Skeletal muscle satellite cell (primary cell): Measurements from ENCODE around the gene EPB41L4A.

Experiments
- H3K27me3 ChIP-seq: 2 replicates; pipeline ENCODE4 v1.7.0; 2013; ENCODE audit warnings: low read length; ENCODE audit not compliant: control insufficient read depth, insufficient read depth
- H3K36me3 ChIP-seq: 2 replicates; pipeline ENCODE4 v1.7.0; 2013; ENCODE audit warnings: mild to moderate bottlenecking, control low read depth, low read length; ENCODE audit not compliant: insufficient read depth
- H3K4me1 ChIP-seq: 2 replicates; pipeline ENCODE4 v1.7.0; 2013; ENCODE audit warnings: low read length; ENCODE audit not compliant: control insufficient read depth, insufficient read depth
- H3K4me2 ChIP-seq: 2 replicates; pipeline ENCODE4 v1.7.0; 2013; ENCODE audit warnings: mild to moderate bottlenecking, low read length
- H3K4me3 ChIP-seq: 2 replicates; pipeline ENCODE4 v1.7.0; 2013; ENCODE audit warnings: low read length
- H3K9ac ChIP-seq: 2 replicates; pipeline ENCODE4 v1.7.0; 2013; ENCODE audit warnings: mild to moderate bottlenecking, low read depth, low read length, moderate library complexity
- H3K9me3 ChIP-seq: replicated peaks from 2 replicates; pipeline ENCODE4 v1.7.0; 2013; ENCODE audit warnings: mild to moderate bottlenecking, control low read depth, low read length

EPB41L4A gene

DNA sequence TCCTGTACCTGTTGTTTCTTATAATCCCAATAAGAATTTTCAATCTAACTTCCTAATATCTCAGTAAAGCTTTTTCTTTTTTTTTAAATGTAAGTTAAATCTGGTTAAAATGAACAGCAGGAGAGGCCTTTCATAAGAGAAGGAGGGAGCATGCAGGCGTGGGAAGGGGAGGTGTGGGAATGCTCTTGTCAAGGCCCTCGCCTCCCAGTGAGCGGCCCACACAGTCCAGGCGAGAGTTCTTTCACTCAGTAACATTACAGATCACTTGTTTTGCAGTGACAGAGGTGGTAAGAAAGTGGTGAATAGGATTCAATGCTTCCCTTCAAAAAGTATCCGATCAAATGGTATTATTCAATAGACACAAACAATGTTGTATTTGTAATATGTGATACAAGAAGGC is 125.0 kb downstream of the EPB41L4A start:
- Histone ChIP-seq H3K27me3 (peaks cover 3% of the 10 kb centered on the region), H3K36me3 (no peaks in the 10 kb centered on the region), H3K4me3 (no peak overlapping the region), H3K9me3 (no peaks in the 10 kb centered on the region), H3K9ac (no peak overlapping the region), H3K4me1 (no peaks in the 10 kb centered on the region), H3K4me2 (no peak overlapping the region)

DNA sequence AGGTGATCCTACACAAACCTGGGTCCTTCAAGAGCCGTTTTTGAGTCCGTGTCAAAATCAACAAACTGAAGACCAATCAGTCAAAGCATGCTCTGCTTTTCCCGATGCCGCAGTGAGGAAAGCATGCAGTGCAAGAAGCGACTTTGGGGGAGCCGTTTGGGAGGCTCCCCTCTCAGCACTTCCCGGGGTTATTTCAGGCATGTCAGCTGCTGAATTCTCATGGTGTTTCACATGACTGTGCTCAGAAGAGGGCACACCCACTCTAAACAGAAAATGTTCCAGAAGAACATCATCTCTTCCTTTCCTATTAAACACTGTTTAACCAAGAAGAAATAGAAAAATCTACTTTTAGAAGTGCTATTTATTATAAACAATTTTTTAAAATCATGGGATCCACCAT is 125.5 kb downstream of the EPB41L4A start:
- no peak overlapping the region for H3K9ac ChIP-seq
- no peaks in the 10 kb centered on the region for H3K36me3 ChIP-seq
- H3K9me3 ChIP-seq: no peaks in the 10 kb centered on the region
- H3K4me3 ChIP-seq: no peak overlapping the region
- H3K4me2 ChIP-seq: no peak overlapping the region
- no peaks in the 10 kb centered on the region for H3K4me1 ChIP-seq
- H3K27me3 ChIP-seq: peaks cover 3% of the 10 kb centered on the region

DNA sequence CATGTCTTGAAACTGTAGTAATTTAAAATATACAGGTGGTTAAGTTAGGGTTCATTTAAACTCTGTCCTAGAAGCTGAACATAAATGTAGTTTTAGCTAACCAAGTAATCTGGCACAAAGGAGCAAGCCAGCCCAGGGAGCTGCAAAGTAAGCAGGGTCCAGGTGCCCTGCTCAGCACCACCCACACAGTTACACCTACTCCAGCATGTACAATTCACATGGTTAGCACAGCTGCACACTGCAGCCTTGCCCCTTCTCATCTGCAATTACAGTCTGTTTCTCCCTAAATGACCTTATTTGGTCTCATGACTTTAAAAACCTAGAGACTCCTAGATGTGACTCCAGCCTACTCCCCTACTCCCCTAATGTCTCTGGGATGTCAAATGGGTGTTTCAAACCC is 128.4 kb downstream of the EPB41L4A start:
- Histone ChIP-seq H3K4me3 (no peak overlapping the region), H3K4me2 (no peak overlapping the region), H3K9ac (no peak overlapping the region), H3K27me3 (peaks cover 3% of the 10 kb centered on the region), H3K9me3 (no peaks in the 10 kb centered on the region), H3K4me1 (no peaks in the 10 kb centered on the region), H3K36me3 (no peaks in the 10 kb centered on the region)

DNA sequence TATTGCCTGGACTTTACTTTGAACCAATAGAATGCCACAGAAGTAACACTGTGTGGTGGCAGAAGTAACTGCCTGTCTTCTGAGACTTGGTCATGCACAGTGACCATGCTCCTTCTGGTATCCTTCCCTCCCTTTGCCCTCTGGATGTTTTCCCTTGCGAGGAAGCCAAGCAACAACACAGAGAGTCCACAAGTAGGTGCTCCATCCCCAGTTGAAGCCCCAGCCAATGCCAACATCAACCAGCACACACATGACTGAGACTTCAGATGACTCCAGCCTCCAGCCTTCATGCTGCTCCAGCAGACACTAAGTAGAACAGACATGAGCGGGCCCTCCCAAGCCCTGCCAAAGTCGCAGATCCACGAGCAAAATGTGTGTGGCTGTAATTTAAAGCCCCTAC is 129.6 kb downstream of the EPB41L4A start:
- H3K36me3 ChIP-seq: no peaks in the 10 kb centered on the region
- no peaks in the 10 kb centered on the region for H3K9me3 ChIP-seq
- no peak overlapping the region for H3K9ac ChIP-seq
- H3K4me1 ChIP-seq: no peaks in the 10 kb centered on the region
- peaks cover 3% of the 10 kb centered on the region for H3K27me3 ChIP-seq
- no peak overlapping the region for H3K4me2 ChIP-seq
- no peak overlapping the region for H3K4me3 ChIP-seq

DNA sequence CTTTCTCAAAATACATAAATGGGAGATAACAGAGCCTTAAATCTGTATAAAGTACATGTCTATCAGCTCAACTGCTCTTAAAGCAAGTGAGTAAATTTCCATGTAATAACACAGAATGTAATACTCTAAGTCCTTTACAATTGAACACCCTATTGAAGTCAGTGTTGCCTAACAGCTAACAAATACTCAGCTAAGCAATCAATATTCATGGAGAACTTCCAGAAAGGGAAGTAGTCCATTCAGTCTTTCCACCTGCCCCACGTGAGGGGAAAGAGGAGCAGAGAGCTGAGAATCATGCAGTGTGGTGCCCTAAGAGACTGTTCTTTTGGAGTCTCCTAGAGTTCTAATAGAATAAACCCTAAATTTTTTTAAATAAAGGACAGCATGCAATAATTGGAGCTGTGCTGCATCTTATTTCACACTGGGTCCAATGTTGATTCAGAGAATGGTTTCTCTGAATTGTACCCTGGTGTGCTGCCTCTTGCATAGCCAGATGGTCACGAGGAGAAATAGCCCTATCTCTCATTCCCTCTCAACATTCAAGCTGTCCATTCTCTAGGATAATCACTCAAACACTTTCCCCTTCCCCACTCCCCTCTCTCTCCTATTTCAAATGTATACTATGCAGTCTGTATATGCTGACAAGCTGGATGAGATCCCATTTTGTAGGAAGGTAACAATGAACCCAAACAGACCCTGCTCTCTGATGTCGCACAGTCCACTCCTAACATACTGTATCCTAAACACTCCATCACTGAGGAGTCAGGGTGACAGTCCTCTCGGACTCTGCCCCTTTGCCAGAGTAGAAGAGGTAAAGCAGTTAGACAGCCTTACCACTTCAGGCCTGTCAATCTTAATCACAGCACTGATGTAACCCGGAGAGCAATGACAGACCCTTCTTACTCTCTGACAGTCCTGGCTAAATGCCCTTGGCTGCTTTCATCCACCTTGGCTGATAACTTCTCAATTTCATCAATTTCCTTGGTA is 134.8 kb downstream of the EPB41L4A start:
- Histone ChIP-seq H3K9me3 (no peaks in the 10 kb centered on the region), H3K4me1 (no peaks in the 10 kb centered on the region), H3K4me3 (no peak overlapping the region), H3K36me3 (no peaks in the 10 kb centered on the region), H3K4me2 (no peak overlapping the region), H3K9ac (no peak overlapping the region), H3K27me3 (no peaks in the 10 kb centered on the region)

DNA sequence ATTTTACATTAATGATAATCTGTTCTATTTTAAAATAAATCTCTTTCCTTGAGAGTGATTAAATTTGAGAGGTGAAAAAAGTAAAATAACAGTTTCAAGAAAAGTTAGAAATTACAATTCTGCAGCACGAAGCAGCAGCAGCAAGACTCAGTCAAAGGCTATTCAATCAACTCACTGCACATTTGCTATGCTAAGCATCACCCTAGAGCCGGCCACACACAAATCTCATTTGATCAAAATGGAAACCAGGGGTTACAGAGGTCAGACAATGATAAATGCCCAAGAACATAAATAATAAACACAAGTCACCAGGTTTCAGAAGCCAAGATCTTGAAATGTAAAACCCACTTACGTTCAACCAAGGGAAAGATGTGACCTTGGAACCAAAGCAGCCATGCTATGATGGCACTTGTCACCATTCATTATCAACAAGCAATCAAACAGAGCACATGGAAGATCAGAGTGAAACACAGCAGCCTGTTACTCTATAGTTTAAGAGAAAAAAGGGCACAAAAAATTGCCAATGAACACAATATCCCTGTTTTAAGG is 136.0 kb downstream of the EPB41L4A start:
- H3K9ac ChIP-seq: no peak overlapping the region
- H3K27me3 ChIP-seq: no peaks in the 10 kb centered on the region
- no peaks in the 10 kb centered on the region for H3K9me3 ChIP-seq

DNA sequence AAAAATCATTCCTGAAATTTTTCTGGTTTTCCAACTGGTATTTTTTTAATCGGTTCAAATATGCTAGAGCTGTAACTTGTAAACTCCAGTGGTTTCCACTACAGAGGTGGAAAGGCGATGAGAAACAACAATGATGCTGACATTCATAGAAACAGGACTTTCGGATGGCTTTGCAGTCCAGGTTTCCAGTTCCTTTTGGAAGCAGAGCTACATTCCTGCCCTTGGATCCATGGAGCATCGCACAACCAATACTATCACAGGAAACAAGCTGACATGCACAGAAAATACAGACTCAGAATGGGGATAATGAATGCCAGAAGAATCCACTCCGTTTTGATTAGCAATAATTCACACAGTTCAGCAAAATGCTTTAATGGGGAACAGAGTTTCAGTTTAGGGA is 140.0 kb downstream of the EPB41L4A start:
- no peak overlapping the region for H3K9ac ChIP-seq
- H3K27me3 ChIP-seq: no peaks in the 10 kb centered on the region
- H3K9me3 ChIP-seq: no peaks in the 10 kb centered on the region
- H3K4me3 ChIP-seq: no peak overlapping the region
- no peaks in the 10 kb centered on the region for H3K4me1 ChIP-seq
- no peaks in the 10 kb centered on the region for H3K36me3 ChIP-seq
- H3K4me2 ChIP-seq: no peak overlapping the region

More for the DNA sequence above, 136.0 kb downstream of the EPB41L4A start:
- Histone ChIP-seq H3K4me2 (no peak overlapping the region), H3K4me3 (no peak overlapping the region), H3K36me3 (no peaks in the 10 kb centered on the region), H3K4me1 (no peaks in the 10 kb centered on the region)

DNA sequence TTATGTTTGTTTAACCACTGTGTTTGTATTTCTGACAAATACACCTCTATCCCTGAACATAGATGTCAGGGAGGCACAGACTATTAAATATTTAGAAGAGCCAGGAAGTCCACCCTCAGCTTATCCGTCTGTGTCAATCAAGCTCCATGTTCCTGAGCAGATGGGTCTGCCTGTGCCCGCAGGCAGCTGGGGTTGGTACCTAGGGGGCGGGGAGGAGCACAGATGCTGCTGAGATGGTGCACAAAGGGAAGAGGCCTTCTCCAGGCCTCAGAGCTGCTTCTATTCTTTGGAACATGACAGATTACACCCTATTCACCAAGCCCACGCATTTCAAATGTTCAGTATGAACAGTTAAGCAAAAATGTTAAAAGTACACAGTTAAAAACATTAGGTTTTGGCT is 142.1 kb downstream of the EPB41L4A start:
- no peak overlapping the region for H3K9ac ChIP-seq
- H3K36me3 ChIP-seq: no peaks in the 10 kb centered on the region
- H3K4me3 ChIP-seq: no peak overlapping the region
- no peaks in the 10 kb centered on the region for H3K9me3 ChIP-seq
- H3K4me1 ChIP-seq: no peaks in the 10 kb centered on the region
- H3K4me2 ChIP-seq: no peak overlapping the region
- no peaks in the 10 kb centered on the region for H3K27me3 ChIP-seq

DNA sequence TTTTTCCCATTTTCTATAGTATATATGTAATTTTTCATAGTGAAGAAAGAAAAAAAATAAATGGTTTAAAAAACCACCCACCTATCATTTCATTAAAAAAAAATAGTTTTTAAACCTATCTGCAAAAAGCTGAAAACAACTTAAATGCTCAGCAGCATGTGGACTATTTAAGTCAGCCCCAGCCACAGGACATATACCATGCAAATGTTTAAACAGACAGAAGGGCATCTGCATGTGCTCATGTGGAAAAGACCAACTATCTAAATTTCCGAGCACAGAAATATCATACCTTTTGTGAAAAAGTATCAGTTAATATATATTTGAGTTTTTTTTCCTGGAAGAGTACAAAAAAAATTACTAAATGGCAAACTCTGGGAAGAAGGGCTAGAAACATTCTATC is 143.4 kb downstream of the EPB41L4A start:
- peaks cover 9% of the 10 kb centered on the region for H3K4me1 ChIP-seq

DNA sequence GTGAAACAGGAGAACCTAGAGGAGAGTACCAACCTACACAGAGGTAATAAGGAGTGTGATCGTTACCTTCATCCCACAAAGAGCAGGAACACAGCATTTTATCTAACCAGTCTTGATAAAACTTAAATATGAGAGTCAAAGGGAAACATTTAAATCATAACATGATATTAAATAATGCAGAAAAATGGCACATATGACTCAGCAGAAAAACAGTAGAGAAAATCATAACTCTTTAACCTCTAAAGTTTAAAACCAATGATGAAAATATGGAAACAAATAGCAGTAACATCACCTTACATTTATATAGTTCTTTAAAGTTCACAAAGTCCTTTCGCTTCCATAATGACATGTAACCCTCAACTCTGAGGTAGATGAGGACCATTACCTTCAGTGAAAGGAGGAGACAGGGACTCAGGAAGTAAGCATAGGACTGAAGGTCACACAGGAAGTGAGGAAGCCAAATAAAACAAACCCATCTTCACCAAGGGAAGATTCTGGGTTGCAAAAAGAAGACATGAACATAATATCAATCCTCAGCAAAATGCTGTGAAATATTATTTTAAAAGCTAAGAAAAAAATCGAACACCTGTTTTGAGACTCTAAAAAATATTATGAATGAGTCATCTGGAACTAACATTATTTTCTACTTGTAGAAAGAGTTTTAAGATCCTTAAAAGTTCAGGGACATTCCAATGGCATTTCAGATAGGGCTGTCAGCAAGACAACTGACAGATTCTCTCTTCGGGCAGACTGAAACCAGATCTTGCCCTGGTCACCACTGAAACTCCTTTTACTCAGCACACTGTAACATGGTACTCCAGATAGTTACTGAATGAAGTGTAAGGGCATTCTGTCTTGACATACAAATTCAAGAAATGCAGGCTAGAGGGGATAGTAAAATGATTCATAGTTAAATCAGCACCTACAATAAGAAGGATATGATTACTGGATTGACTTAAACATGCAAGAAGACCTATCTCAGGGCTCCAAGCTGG is 148.5 kb downstream of the EPB41L4A start:
- no peaks in the 10 kb centered on the region for H3K36me3 ChIP-seq
- H3K27me3 ChIP-seq: no peaks in the 10 kb centered on the region
- peaks cover 17% of the 10 kb centered on the region for H3K4me1 ChIP-seq
- no peak overlapping the region for H3K4me3 ChIP-seq
- no peak overlapping the region for H3K9ac ChIP-seq
- no peaks in the 10 kb centered on the region for H3K9me3 ChIP-seq
- no peak overlapping the region for H3K4me2 ChIP-seq

More for the DNA sequence above, 143.4 kb downstream of the EPB41L4A start:
- no peak overlapping the region for H3K4me2 ChIP-seq
- no peak overlapping the region for H3K9ac ChIP-seq
- no peaks in the 10 kb centered on the region for H3K9me3 ChIP-seq
- no peak overlapping the region for H3K4me3 ChIP-seq
- no peaks in the 10 kb centered on the region for H3K27me3 ChIP-seq
- H3K36me3 ChIP-seq: no peaks in the 10 kb centered on the region

DNA sequence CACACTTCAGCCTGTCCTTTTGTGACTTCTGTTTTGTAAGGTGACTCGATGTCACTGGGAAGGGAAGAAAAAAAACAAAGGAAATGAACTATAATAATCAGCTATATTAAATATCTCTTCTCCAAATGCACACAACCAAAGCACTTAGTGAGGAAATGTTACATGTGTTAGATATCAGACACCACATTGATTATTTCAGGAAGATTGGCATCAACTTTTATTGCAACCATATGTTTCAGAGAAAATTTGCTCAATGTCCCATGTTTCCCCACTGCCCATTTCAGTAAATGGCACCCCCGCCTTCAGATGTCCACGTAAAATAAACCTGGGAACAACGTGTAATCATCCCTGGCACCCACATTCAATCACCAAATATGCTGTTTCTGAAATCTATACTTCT is 151.8 kb downstream of the EPB41L4A start:
- peaks cover 17% of the 10 kb centered on the region for H3K4me1 ChIP-seq

More for the DNA sequence above, 151.8 kb downstream of the EPB41L4A start:
- H3K36me3 ChIP-seq: no peaks in the 10 kb centered on the region
- no peak overlapping the region for H3K4me3 ChIP-seq
- no peak overlapping the region for H3K4me2 ChIP-seq
- no peaks in the 10 kb centered on the region for H3K9me3 ChIP-seq
- H3K27me3 ChIP-seq: no peaks in the 10 kb centered on the region
- no peak overlapping the region for H3K9ac ChIP-seq
